CD4-positive, alpha-beta T cell (primary cell): ENCODE results near the gene ZNF738. TPM values are rescaled to one million over a fixed set of nuclear protein-coding genes. Genes with fewer than 3 reads are reported as not detected.
"Not testable (repeated sequence)": the region's sequence is repeated elsewhere in the genome, so short reads cannot be mapped to it uniquely, and the experiment has no call there.

Experiments used
- ATAC-seq: fragments of 200-7000 bp; cut with Tn5 transposase; one replicate; pipeline ENCODE4 v1.10.0; 2022; ENCODE audit warnings: mild to moderate bottlenecking; ENCODE audit not compliant: poor library complexity
- CTCF ChIA-PET: fragments of 350-600 bp; sonication (Branson Sonifier 250); formaldehyde crosslinking; loops from one replicate; lab custom pipeline; 2021; ENCODE audit warnings: antibody characterized with exemption, inconsistent platforms; lab: Charles Lee
- POLR2A ChIA-PET: fragments of 350-600 bp; sonication (Branson Sonifier 250); formaldehyde crosslinking; loops from one replicate; lab custom pipeline; 2021; ENCODE audit warnings: antibody characterized with exemption, inconsistent platforms; lab: Charles Lee
- DNase-seq, 14 experiments: peaks; one replicate each; pipeline ENCODE4 v3.0.0-alpha.2; 2013 to 2020; ENCODE audit warnings: mixed read lengths in 2 of 14
- H3K27ac ChIP-seq, 2 donors: one replicate each; pipeline versions ENCODE4 v1.5.1 to v1.7.0; 2013; ENCODE audit warnings: low read length in 2 of 2, low read depth in 1 of 2, mild to moderate bottlenecking in 1 of 2
- H3K27me3 ChIP-seq, 2 experiments: 1 replicate in 1 of 2; 2 replicates in 1 of 2; pipeline versions ENCODE4 v1.6.1 to v1.7.0; 2013; ENCODE audit warnings: low read length in 2 of 2, control low read depth in 1 of 2, mild to moderate bottlenecking in 1 of 2, moderate library complexity in 1 of 2; ENCODE audit not compliant: insufficient read depth in 2 of 2, control insufficient read depth in 1 of 2
- H3K36me3 ChIP-seq: one replicate; pipeline ENCODE4 v1.6.1; 2013; ENCODE audit warnings: low read length, control low read depth; ENCODE audit not compliant: insufficient read depth
- H3K4me1 ChIP-seq: one replicate; pipeline ENCODE4 v1.6.1; 2013; ENCODE audit warnings: low read length, control low read depth; ENCODE audit not compliant: insufficient read depth
- H3K4me3 ChIP-seq: one replicate; pipeline ENCODE4 v1.5.1; 2013; ENCODE audit warnings: mild to moderate bottlenecking, low read length, moderate library complexity
- H3K9me3 ChIP-seq, 2 experiments: 1 replicate in 1 of 2; 2 replicates in 1 of 2; pipeline versions ENCODE4 v1.6.1 to v1.7.0; 2013; ENCODE audit warnings: low read length in 2 of 2, mild to moderate bottlenecking in 2 of 2, control low read depth in 1 of 2, moderate library complexity in 1 of 2; ENCODE audit not compliant: control insufficient read depth in 1 of 2, insufficient read depth in 1 of 2
- H3K27ac Mint-ChIP-seq: one replicate; pipeline ENCODE4 v1.8.0; 2020; ENCODE audit warnings: mixed read lengths
- H3K27me3 Mint-ChIP-seq: one replicate; pipeline ENCODE4 v1.8.0; 2021; ENCODE audit warnings: mixed read lengths
- H3K36me3 Mint-ChIP-seq: one replicate; pipeline ENCODE4 v1.8.0; 2021; ENCODE audit warnings: low read depth, mixed read lengths
- H3K4me1 Mint-ChIP-seq: one replicate; pipeline ENCODE4 v1.8.0; 2021; ENCODE audit warnings: low read depth, mixed read lengths
- H3K4me3 Mint-ChIP-seq: one replicate; pipeline ENCODE4 v1.8.0; 2020; ENCODE audit warnings: mild to moderate bottlenecking, mixed read lengths
- H3K9me3 Mint-ChIP-seq: one replicate; pipeline ENCODE4 v1.8.0; 2020; ENCODE audit warnings: mixed read lengths
- CTCF ChIP-seq: fragments of 200-600 bp; IDR thresholded peaks from one replicate; pipeline ENCODE4 v1.8.0; 2022; ENCODE audit warnings: antibody characterized with exemption, mild to moderate bottlenecking
- intact Hi-C, 2 experiments: fragments of 100-400 bp; cut with DNase I in 1 of 2; cut with micrococcal nuclease in 1 of 2; formaldehyde crosslinking; loops; one replicate each; pipeline versions ENCODE4 v1.15.1 to v1.9.0; 2023 to 2025; cut with DNase I, micrococcal nuclease
- total RNA-seq, 174 experiments: library from RNA in 2 of 174; stranded (reverse) in 2 of 174; gene quantifications; one replicate each; pipeline ENCODE4 v1.2.3 and lab custom pipeline; 2021 to 2026

The ZNF738 gene
- total RNA-seq, 2 experiments from 2014 or later = 4.7 to 5.0 TPM

GRCh38 chr19:21328406-21328805 is 30.4 kb upstream of the ZNF738 start:
- peak; percentile 42 for ATAC-seq
- CTCF ChIA-PET = no interaction called here

GRCh38 chr19:21328885-21329605 is 29.8 kb upstream of the ZNF738 start, which contains the start of gene ZNF708:
Gene ZNF708, minus strand, starts transcription at chr19:21329410. Its CDS starts 198 bp downstream, at chr19:21329212.
- Mint-ChIP-seq H3K4me3 (peak within 1 kb of the TSS; percentile 96), H3K36me3 (peaks cover 51% of the 10 kb centered on the region), H3K27me3 (no peaks in the 10 kb centered on the region), H3K4me1 (peaks cover 50% of the 10 kb centered on the region), H3K27ac (peak within 1 kb of the TSS; percentile 98), H3K9me3 (no peaks in the 10 kb centered on the region)
- DNase-seq (peak; percentile 41 to 96 (median 59)), ATAC-seq (peak; percentile 91)
- Histone ChIP-seq H3K27me3 (no peaks in the 10 kb centered on the region), H3K9me3 (peaks cover 0 to 8% of the 10 kb centered on the region in 2 experiments), H3K4me3 (peak within 1 kb of the TSS; percentile 99), H3K27ac (peak within 1 kb of the TSS; percentile 83 to 99), H3K4me1 (peaks cover 22% of the 10 kb centered on the region), H3K36me3 (peaks cover 11% of the 10 kb centered on the region)
- CTCF ChIA-PET = interaction anchor here (0.7 kb wide), 1 partner anchor 68 kb away, joined by 3 read pairs; the partner anchor contains the start of gene ZNF493
- no peak for TF ChIP-seq CTCF
- intact Hi-C loops = loop anchor here (5.0 to 10.0 kb wide), 4 partner anchors 33 to 516 kb away; partner anchors contain the start of genes ZNF429 (in 1 of the 2) and ZNF493 (in 1 of the 2)
- POLR2A ChIA-PET = interaction anchor here (0.8 to 3.2 kb wide), 37 partner anchors 8 to 1945 kb away, joined by 3 to 48 read pairs (median 6); partner anchors contain the start of genes ZNF100, ZNF101, ZNF14 and ZNF253

More at GRCh38 chr19:21328406-21328805, 30.4 kb upstream of the ZNF738 start:
- H3K4me1 Mint-ChIP-seq = peaks cover 55% of the 10 kb centered on the region
- peak overlapping the region; percentile 96 for H3K4me3 Mint-ChIP-seq
- peak overlapping the region; percentile 99 for H3K4me3 ChIP-seq
- no peaks in the 10 kb centered on the region for H3K27me3 ChIP-seq
- peak in 3 of 14 experiments; percentile 22 to 34 (median 30) for DNase-seq
- peak overlapping the region; percentile 83 to 99 for H3K27ac ChIP-seq
- peaks cover 25% of the 10 kb centered on the region for H3K4me1 ChIP-seq
- peaks cover 57% of the 10 kb centered on the region for H3K36me3 Mint-ChIP-seq
- no peak for TF ChIP-seq CTCF
- intact Hi-C loops = loop anchor here (5.0 to 10.0 kb wide), 4 partner anchors 34 to 516 kb away; partner anchors contain the start of genes ZNF429 (in 1 of the 2) and ZNF493 (in 1 of the 2)
- H3K27ac Mint-ChIP-seq = peak overlapping the region; percentile 98
- peaks cover 0 to 11% of the 10 kb centered on the region in 2 experiments for H3K9me3 ChIP-seq
- POLR2A ChIA-PET = interaction anchor here (0.8 to 3.2 kb wide), 30 partner anchors 10 to 1945 kb away, joined by 3 to 48 read pairs (median 8); partner anchors contain the start of genes ZNF100, ZNF101, ZNF257 and ZNF429
- H3K36me3 ChIP-seq = peaks cover 15% of the 10 kb centered on the region
- no peaks in the 10 kb centered on the region for H3K27me3 Mint-ChIP-seq
- H3K9me3 Mint-ChIP-seq = no peaks in the 10 kb centered on the region

- POLR2A ChIA-PET = no interaction called here
- no peak for ATAC-seq
Observed at GRCh38 chr19:21335721-21336120, 23.1 kb upstream of the ZNF738 start.

GRCh38 chr19:21344841-21345240 is 14.0 kb upstream of the ZNF738 start:
- H3K27ac Mint-ChIP-seq, H3K27me3 ChIP-seq, POLR2A ChIA-PET, CTCF ChIA-PET, ATAC-seq, H3K36me3 ChIP-seq, H3K4me3 ChIP-seq, H3K27ac ChIP-seq, intact Hi-C loops, H3K4me3 Mint-ChIP-seq, H3K27me3 Mint-ChIP-seq, DNase-seq, H3K4me1 Mint-ChIP-seq, H3K9me3 Mint-ChIP-seq, H3K4me1 ChIP-seq: not testable (repeated sequence)
- peaks cover 8 to 11% of the 10 kb centered on the region in 2 experiments for H3K9me3 ChIP-seq
- H3K36me3 Mint-ChIP-seq = peaks cover 15% of the 10 kb centered on the region

More at GRCh38 chr19:21335721-21336120, 23.1 kb upstream of the ZNF738 start:
- Histone ChIP-seq H3K9me3 (peaks cover 18 to 36% of the 10 kb centered on the region in 2 experiments), H3K27ac (no peak overlapping the region), H3K36me3 (no peaks in the 10 kb centered on the region), H3K27me3 (no peaks in the 10 kb centered on the region), H3K4me1 (no peaks in the 10 kb centered on the region), H3K4me3 (no peak overlapping the region)
- CTCF ChIA-PET = no interaction called here
- H3K4me3 Mint-ChIP-seq = no peak overlapping the region
- H3K9me3 Mint-ChIP-seq = peaks cover 5% of the 10 kb centered on the region
- no peak for TF ChIP-seq CTCF
- H3K4me1 Mint-ChIP-seq = no peaks in the 10 kb centered on the region
- H3K27me3 Mint-ChIP-seq = no peaks in the 10 kb centered on the region
- peaks cover 10% of the 10 kb centered on the region for H3K36me3 Mint-ChIP-seq
- intact Hi-C loops = no loop called here
- peak in 1 of 14 experiments; percentile 13 for DNase-seq
- no peak overlapping the region for H3K27ac Mint-ChIP-seq
